ENCODE results near the gene CDH24. TPM values are rescaled to one million over a fixed set of nuclear protein-coding genes. Genes with fewer than 3 reads are reported as not detected.

Gene CDH24
- total RNA-seq (2014; rRNA removed; shearing (Covaris generic)) (1.1 and 1.5 TPM in 2 replicates), total RNA-seq (2022) (0.46 and 0.51 TPM in 2 replicates), Bru-seq, nascent RNA (percentile 27 among the genes with signal in this experiment), BruChase-seq, experiment 1, labeled RNA remaining after a 6-hour chase (percentile 18 among the genes with signal in this experiment), BruChase-seq, experiment 2, labeled RNA remaining after a 2-hour chase (percentile 24 among the genes with signal in this experiment)
- long read RNA-seq = 0 reads

- no peaks in the 10 kb centered on the region for H3K79me2 ChIP-seq (ENCODE audit: insufficient read depth, low read depth, low read length)
- H4K20me1 ChIP-seq (ENCODE audit: insufficient read depth, low read length) = no peaks in the 10 kb centered on the region
- H3K9me3 ChIP-seq (ENCODE audit: low read length) = no peaks in the 10 kb centered on the region
- ChIA-PET POLR2A (interaction anchor here (0.6 to 1.0 kb wide), 3 partner anchors 51 to 88 kb away, joined by 3 read pairs; no protein-coding TSS in a partner anchor), CTCF (ENCODE audit: unreplicated experiment) (interaction anchor here (0.6 to 2.3 kb wide), 9 partner anchors 12 to 461 kb away, joined by 3 to 18 read pairs (median 4); no protein-coding TSS in a partner anchor)
- intact Hi-C loops (cut with micrococcal nuclease; ENCODE audit: unreplicated experiment) = loop anchor here (10.0 kb wide), 1 partner anchor 482 kb away; no protein-coding TSS in a partner anchor
- 0 out of 2 replicates have a peak within 1 kb of the TSS, but pooled peaks have one; percentile 36 for H2AFZ ChIP-seq (ENCODE audit: low read length)
- TF ChIP-seq, protein P1, sequence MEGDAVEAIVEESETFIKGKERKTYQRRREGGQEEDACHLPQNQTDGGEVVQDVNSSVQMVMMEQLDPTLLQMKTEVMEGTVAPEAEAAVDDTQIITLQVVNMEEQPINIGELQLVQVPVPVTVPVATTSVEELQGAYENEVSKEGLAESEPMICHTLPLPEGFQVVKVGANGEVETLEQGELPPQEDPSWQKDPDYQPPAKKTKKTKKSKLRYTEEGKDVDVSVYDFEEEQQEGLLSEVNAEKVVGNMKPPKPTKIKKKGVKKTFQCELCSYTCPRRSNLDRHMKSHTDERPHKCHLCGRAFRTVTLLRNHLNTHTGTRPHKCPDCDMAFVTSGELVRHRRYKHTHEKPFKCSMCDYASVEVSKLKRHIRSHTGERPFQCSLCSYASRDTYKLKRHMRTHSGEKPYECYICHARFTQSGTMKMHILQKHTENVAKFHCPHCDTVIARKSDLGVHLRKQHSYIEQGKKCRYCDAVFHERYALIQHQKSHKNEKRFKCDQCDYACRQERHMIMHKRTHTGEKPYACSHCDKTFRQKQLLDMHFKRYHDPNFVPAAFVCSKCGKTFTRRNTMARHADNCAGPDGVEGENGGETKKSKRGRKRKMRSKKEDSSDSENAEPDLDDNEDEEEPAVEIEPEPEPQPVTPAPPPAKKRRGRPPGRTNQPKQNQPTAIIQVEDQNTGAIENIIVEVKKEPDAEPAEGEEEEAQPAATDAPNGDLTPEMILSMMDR (conservative IDR thresholded peaks at IDR 0.05; ENCODE audit: low read length) = no peak
- TF ChIP-seq EZH2phosphoT487 (IDR thresholded peaks at IDR 0.05; ENCODE audit: borderline replicate concordance, low read depth, low read length) = no peak
- DNase-seq (ENCODE audit: low spot score) = peak; percentile 72
- no TSS peak for BruUV-seq (replicated peaks)
- H3K4me1 ChIP-seq (ENCODE audit: insufficient read depth, low read length, poor library complexity, severe bottlenecking) = peaks cover 27% of the 10 kb centered on the region
- H3K4me2 ChIP-seq (ENCODE audit: low read length) = peak within 1 kb of the TSS; percentile 85
- peaks cover 36% of the 10 kb centered on the region for H3K36me3 ChIP-seq (ENCODE audit: insufficient read depth, low read length)
- no peaks in the 10 kb centered on the region for H3K9me2 ChIP-seq (ENCODE audit: insufficient read depth, low read length)
- H3K27ac ChIP-seq (ENCODE audit: low read depth, low read length, poor library complexity, severe bottlenecking) = no peak within 1 kb of the TSS
- peak within 1 kb of the TSS; percentile 62 for H3K4me3 ChIP-seq (ENCODE audit: low read depth, low read length, poor library complexity, severe bottlenecking)
Observed at GRCh38 chr14:23056956-23057756, at the start of gene CDH24. TSS of gene CDH24 (minus strand) at chr14:23057520. CDS start at chr14:23055733, 1,787 bp downstream.

DNA sequence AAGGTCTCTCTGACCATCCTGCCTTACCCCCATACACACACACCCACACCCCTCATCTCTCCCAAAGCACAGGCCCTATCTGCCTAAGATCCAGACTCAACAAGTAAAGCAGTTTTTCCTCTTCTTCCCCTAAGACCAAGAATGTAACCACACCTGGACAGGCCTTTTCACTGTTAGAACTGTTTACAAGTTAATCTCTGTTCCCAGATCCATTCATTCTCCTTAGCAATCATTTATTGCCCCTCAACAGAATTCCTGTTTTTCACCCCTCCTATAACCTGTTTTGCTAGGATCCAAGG is 49.4 kb upstream of the CDH24 start:
- H3K4me1 ChIP-seq (ENCODE audit: insufficient read depth, low read length, poor library complexity, severe bottlenecking) = no peaks in the 10 kb centered on the region
- POLR2A ChIA-PET = interaction anchor here (1.2 kb wide), 1 partner anchor 11 kb away, joined by 8 read pairs; the partner anchor contains the start of genes ACIN1 and C14orf119
- BruUV-seq (replicated peaks) = no TSS peak
- CTCF ChIA-PET (ENCODE audit: unreplicated experiment) = no interaction called here
- no peak for DNase-seq (ENCODE audit: low spot score)
- no peaks in the 10 kb centered on the region for H3K9me2 ChIP-seq (ENCODE audit: insufficient read depth, low read length)
- no peak overlapping the region for H3K4me3 ChIP-seq (ENCODE audit: low read depth, low read length, poor library complexity, severe bottlenecking)
- no peaks in the 10 kb centered on the region for H3K36me3 ChIP-seq (ENCODE audit: insufficient read depth, low read length)
- no peaks in the 10 kb centered on the region for H3K79me2 ChIP-seq (ENCODE audit: insufficient read depth, low read depth, low read length)
- no peak overlapping the region for H3K4me2 ChIP-seq (ENCODE audit: low read length)
- no peaks in the 10 kb centered on the region for H3K9me3 ChIP-seq (ENCODE audit: low read length)
- no peak overlapping the region for H3K27ac ChIP-seq (ENCODE audit: low read depth, low read length, poor library complexity, severe bottlenecking)
- TF ChIP-seq EZH2phosphoT487 (IDR thresholded peaks at IDR 0.05; ENCODE audit: borderline replicate concordance, low read depth, low read length) = no peak
- TF ChIP-seq, protein P1 (conservative IDR thresholded peaks at IDR 0.05; ENCODE audit: low read length) = no peak
- intact Hi-C loops (cut with micrococcal nuclease; ENCODE audit: unreplicated experiment) = no loop called here
- H4K20me1 ChIP-seq (ENCODE audit: insufficient read depth, low read length) = no peaks in the 10 kb centered on the region
- no peak overlapping the region for H2AFZ ChIP-seq (ENCODE audit: low read length)

Measured in OCI-LY7 (cell line).